Measurements from ENCODE around the gene ATAD1.

Gene ATAD1

GRCh38 chr10:87715552-87716347 lies 102.3 kb downstream of the ATAD1 start:
- Histone ChIP-seq H2BK5ac (ENCODE audit: low read depth, low read length, poor library complexity) (no peak overlapping the region), H3K36me3 (ENCODE audit: control insufficient read depth in 1 of 2, insufficient read depth in 2 of 2, low read length in 2 of 2) (no peaks in the 10 kb centered on the region), H2BK12ac (ENCODE audit: low read length) (no peak overlapping the region), H3K27ac (ENCODE audit: low read depth, low read length) (no peak overlapping the region), H3K23ac (ENCODE audit: low read length) (no peak overlapping the region), H3K79me2 (ENCODE audit: control insufficient read depth, insufficient read depth, low read length, poor library complexity) (no peaks in the 10 kb centered on the region), H3K9me3 (ENCODE audit: insufficient read depth, low read depth, low read length) (no peaks in the 10 kb centered on the region), H4K91ac (ENCODE audit: low read depth, low read length) (no peak overlapping the region), H3K18ac (ENCODE audit: low read length) (no peak overlapping the region), H2AFZ (ENCODE audit: insufficient read depth, low read length, poor library complexity) (no peak overlapping the region), H3K79me1 (ENCODE audit: low read length) (no peaks in the 10 kb centered on the region), H3K4me2 (ENCODE audit: low read length) (no peak overlapping the region), H3K27me3 (ENCODE audit: insufficient read depth, low read length) (no peaks in the 10 kb centered on the region), H3K4ac (ENCODE audit: low read depth, low read length) (no peak overlapping the region), H2AK5ac (ENCODE audit: low read length) (no peak overlapping the region), H3K4me3 (ENCODE audit: low read depth, low read length) (no peak overlapping the region), H3K4me1 (ENCODE audit: control insufficient read depth in 1 of 2, insufficient read depth in 2 of 2, low read length in 2 of 2) (no peaks in the 10 kb centered on the region), H3K14ac (ENCODE audit: low read length) (no peak overlapping the region), H4K12ac (ENCODE audit: low read depth, low read length) (no peak overlapping the region), H2BK120ac (ENCODE audit: insufficient read depth, low read length, poor library complexity) (no peak overlapping the region), H3K9ac (ENCODE audit: low read length) (no peak overlapping the region), H4K8ac (ENCODE audit: low read depth, low read length) (no peak overlapping the region)
- no CpG with 5 or more reads among the region's 3 CpGs for WGBS (ENCODE audit: extremely low coverage, insufficient coverage, insufficient read length)
- DNase-seq = no peak

- Histone ChIP-seq H3K4me1 (ENCODE audit: control insufficient read depth in 1 of 2, insufficient read depth in 2 of 2, low read length in 2 of 2) (no peaks in the 10 kb centered on the region), H2BK120ac (ENCODE audit: insufficient read depth, low read length, poor library complexity) (no peak overlapping the region), H3K27ac (ENCODE audit: low read depth, low read length) (no peak overlapping the region), H3K4ac (ENCODE audit: low read depth, low read length) (no peak overlapping the region), H4K8ac (ENCODE audit: low read depth, low read length) (no peak overlapping the region), H3K36me3 (ENCODE audit: control insufficient read depth in 1 of 2, insufficient read depth in 2 of 2, low read length in 2 of 2) (no peaks in the 10 kb centered on the region), H2BK12ac (ENCODE audit: low read length) (no peak overlapping the region), H2AK5ac (ENCODE audit: low read length) (no peak overlapping the region), H3K4me2 (ENCODE audit: low read length) (no peak overlapping the region), H3K14ac (ENCODE audit: low read length) (no peak overlapping the region), H3K4me3 (ENCODE audit: low read depth, low read length) (no peak overlapping the region), H3K79me1 (ENCODE audit: low read length) (no peaks in the 10 kb centered on the region), H2AFZ (ENCODE audit: insufficient read depth, low read length, poor library complexity) (no peak overlapping the region), H2BK5ac (ENCODE audit: low read depth, low read length, poor library complexity) (no peak overlapping the region), H3K23ac (ENCODE audit: low read length) (no peak overlapping the region), H3K9ac (ENCODE audit: low read length) (no peak overlapping the region), H4K12ac (ENCODE audit: low read depth, low read length) (no peak overlapping the region), H3K9me3 (ENCODE audit: insufficient read depth, low read depth, low read length) (no peaks in the 10 kb centered on the region), H3K18ac (ENCODE audit: low read length) (no peak overlapping the region), H4K91ac (ENCODE audit: low read depth, low read length) (no peak overlapping the region), H3K27me3 (ENCODE audit: insufficient read depth, low read length) (no peaks in the 10 kb centered on the region), H3K79me2 (ENCODE audit: control insufficient read depth, insufficient read depth, low read length, poor library complexity) (no peaks in the 10 kb centered on the region)
- DNase-seq = no peak
- no CpG with 5 or more reads among the region's 3 CpGs for WGBS (ENCODE audit: extremely low coverage, insufficient coverage, insufficient read length)
These were observed 104.3 kb downstream of the ATAD1 start for GRCh38 chr10:87713707-87714106.

DNA sequence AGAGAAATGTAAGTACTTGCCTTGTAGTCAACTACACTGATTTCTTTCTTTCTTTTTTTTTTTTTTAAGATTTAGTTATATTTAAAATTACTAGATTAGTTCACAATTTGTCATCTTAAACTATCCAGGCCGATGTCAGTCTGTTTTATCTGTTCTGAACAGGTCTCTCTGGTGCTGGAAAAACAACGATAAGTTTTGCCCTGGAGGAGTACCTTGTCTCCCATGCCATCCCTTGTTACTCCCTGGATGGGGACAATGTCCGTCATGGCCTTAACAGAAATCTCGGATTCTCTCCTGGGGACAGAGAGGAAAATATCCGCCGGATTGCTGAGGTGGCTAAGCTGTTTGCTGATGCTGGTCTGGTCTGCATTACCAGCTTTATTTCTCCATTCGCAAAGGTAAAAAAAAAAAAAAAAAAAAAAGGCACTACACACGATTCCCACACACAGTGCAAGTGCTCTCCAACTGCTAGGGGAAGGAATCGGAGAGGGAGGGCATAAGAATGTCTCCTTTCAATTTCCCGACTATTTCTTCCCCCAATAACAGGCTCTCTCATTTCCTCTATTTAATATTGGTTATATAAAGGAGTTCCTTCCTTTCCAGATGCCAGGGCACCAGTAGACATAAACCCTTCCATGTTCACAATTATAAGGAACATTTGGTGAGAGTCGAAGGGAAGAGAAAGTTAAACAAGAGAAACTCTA lies 105.0 kb downstream of the ATAD1 start:
- no peak overlapping the region for H2BK120ac ChIP-seq (ENCODE audit: insufficient read depth, low read length, poor library complexity)
- H3K27me3 ChIP-seq (ENCODE audit: insufficient read depth, low read length) = no peaks in the 10 kb centered on the region
- no peak overlapping the region for H2AFZ ChIP-seq (ENCODE audit: insufficient read depth, low read length, poor library complexity)
- no peak overlapping the region for H3K14ac ChIP-seq (ENCODE audit: low read length)
- H4K8ac ChIP-seq (ENCODE audit: low read depth, low read length) = no peak overlapping the region
- H3K9ac ChIP-seq (ENCODE audit: low read length) = no peak overlapping the region
- no peak overlapping the region for H3K18ac ChIP-seq (ENCODE audit: low read length)
- H3K4me2 ChIP-seq (ENCODE audit: low read length) = no peak overlapping the region
- no peak overlapping the region for H4K91ac ChIP-seq (ENCODE audit: low read depth, low read length)
- H3K4ac ChIP-seq (ENCODE audit: low read depth, low read length) = no peak overlapping the region
- no peak overlapping the region for H3K23ac ChIP-seq (ENCODE audit: low read length)
- DNase-seq = no peak
- no peak overlapping the region for H4K12ac ChIP-seq (ENCODE audit: low read depth, low read length)
- H3K36me3 ChIP-seq (ENCODE audit: control insufficient read depth in 1 of 2, insufficient read depth in 2 of 2, low read length in 2 of 2) = no peaks in the 10 kb centered on the region
- WGBS (ENCODE audit: extremely low coverage, insufficient coverage, insufficient read length) = no CpG with 5 or more reads among the region's 11 CpGs
- H2AK5ac ChIP-seq (ENCODE audit: low read length) = no peak overlapping the region
- H3K4me3 ChIP-seq (ENCODE audit: low read depth, low read length) = no peak overlapping the region
- H3K4me1 ChIP-seq (ENCODE audit: control insufficient read depth in 1 of 2, insufficient read depth in 2 of 2, low read length in 2 of 2) = no peaks in the 10 kb centered on the region
- no peak overlapping the region for H3K27ac ChIP-seq (ENCODE audit: low read depth, low read length)
- H3K79me2 ChIP-seq (ENCODE audit: control insufficient read depth, insufficient read depth, low read length, poor library complexity) = no peaks in the 10 kb centered on the region
- H3K79me1 ChIP-seq (ENCODE audit: low read length) = no peaks in the 10 kb centered on the region
- H3K9me3 ChIP-seq (ENCODE audit: insufficient read depth, low read depth, low read length) = no peaks in the 10 kb centered on the region
- no peak overlapping the region for H2BK12ac ChIP-seq (ENCODE audit: low read length)
- H2BK5ac ChIP-seq (ENCODE audit: low read depth, low read length, poor library complexity) = no peak overlapping the region

DNA sequence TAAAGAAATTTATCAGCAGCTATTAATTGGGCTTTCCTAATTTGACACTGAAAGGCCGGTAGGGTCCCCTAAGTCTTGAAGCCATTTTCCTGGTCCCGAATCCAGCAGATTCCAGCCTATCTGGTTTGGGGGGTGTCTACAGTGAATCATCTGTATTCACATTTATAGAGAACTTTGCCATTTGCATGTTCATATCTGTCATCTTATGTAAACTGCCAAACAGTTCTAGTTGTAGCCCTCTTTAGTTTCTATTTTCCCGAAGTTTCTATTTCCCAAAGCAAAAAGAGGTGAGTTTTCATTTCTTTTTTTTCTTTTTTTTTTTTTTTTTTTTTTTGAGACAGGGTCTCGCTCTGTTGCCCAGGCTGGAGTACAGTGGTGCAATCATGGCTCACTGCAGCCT lies 110.8 kb downstream of the ATAD1 start:
- no peaks in the 10 kb centered on the region for H3K79me2 ChIP-seq (ENCODE audit: control insufficient read depth, insufficient read depth, low read length, poor library complexity)
- H3K14ac ChIP-seq (ENCODE audit: low read length) = no peak overlapping the region
- H4K8ac ChIP-seq (ENCODE audit: low read depth, low read length) = no peak overlapping the region
- H3K27me3 ChIP-seq (ENCODE audit: insufficient read depth, low read length) = no peaks in the 10 kb centered on the region
- H3K36me3 ChIP-seq (ENCODE audit: control insufficient read depth in 1 of 2, insufficient read depth in 2 of 2, low read length in 2 of 2) = no peaks in the 10 kb centered on the region
- no peak overlapping the region for H3K9ac ChIP-seq (ENCODE audit: low read length)
- no peaks in the 10 kb centered on the region for H3K79me1 ChIP-seq (ENCODE audit: low read length)
- no peak overlapping the region for H3K18ac ChIP-seq (ENCODE audit: low read length)
- H4K91ac ChIP-seq (ENCODE audit: low read depth, low read length) = no peak overlapping the region
- H3K23ac ChIP-seq (ENCODE audit: low read length) = no peak overlapping the region
- no peaks in the 10 kb centered on the region for H3K4me1 ChIP-seq (ENCODE audit: control insufficient read depth in 1 of 2, insufficient read depth in 2 of 2, low read length in 2 of 2)
- no peak overlapping the region for H2AFZ ChIP-seq (ENCODE audit: insufficient read depth, low read length, poor library complexity)
- no CpG with 5 or more reads among the region's 4 CpGs for WGBS (ENCODE audit: extremely low coverage, insufficient coverage, insufficient read length)
- H2AK5ac ChIP-seq (ENCODE audit: low read length) = no peak overlapping the region
- no peak for DNase-seq
- no peak overlapping the region for H2BK12ac ChIP-seq (ENCODE audit: low read length)
- no peak overlapping the region for H3K4ac ChIP-seq (ENCODE audit: low read depth, low read length)
- no peak overlapping the region for H3K27ac ChIP-seq (ENCODE audit: low read depth, low read length)
- H2BK120ac ChIP-seq (ENCODE audit: insufficient read depth, low read length, poor library complexity) = no peak overlapping the region
- no peak overlapping the region for H3K4me3 ChIP-seq (ENCODE audit: low read depth, low read length)
- no peak overlapping the region for H2BK5ac ChIP-seq (ENCODE audit: low read depth, low read length, poor library complexity)
- H4K12ac ChIP-seq (ENCODE audit: low read depth, low read length) = no peak overlapping the region
- no peak overlapping the region for H3K4me2 ChIP-seq (ENCODE audit: low read length)
- no peaks in the 10 kb centered on the region for H3K9me3 ChIP-seq (ENCODE audit: insufficient read depth, low read depth, low read length)
